Thymus (tissue), 11 donors: ENCODE results near the gene PADI4. TPM values are rescaled to one million over a fixed set of nuclear protein-coding genes. Genes with fewer than 3 reads are reported as not detected.
"Not testable (repeated sequence)": the region's sequence is repeated elsewhere in the genome, so short reads cannot be mapped to it uniquely, and the experiment has no call there.

Source experiments
- DNase-seq, 9 donors: peaks; one replicate each; pipeline ENCODE4 v3.0.0-alpha.2; 2013; ENCODE audit warnings: low spot score in 9 of 9, low read depth in 6 of 9, missing footprints in 1 of 9
- H3K27ac ChIP-seq, 2 donors: one replicate each; pipeline ENCODE4 v1.5.1; 2013; ENCODE audit warnings: control low read depth in 1 of 2, low read depth in 1 of 2, low read length in 1 of 2, mild to moderate bottlenecking in 1 of 2, moderate library complexity in 1 of 2
- H3K27me3 ChIP-seq, 2 donors: one replicate each; pipeline ENCODE4 v1.5.1; 2013; ENCODE audit warnings: low read length in 1 of 2; ENCODE audit not compliant: control insufficient read depth in 2 of 2, insufficient read depth in 1 of 2
- H3K36me3 ChIP-seq, 2 donors: one replicate each; pipeline ENCODE4 v1.5.1; 2013; ENCODE audit warnings: low read length in 1 of 2, mild to moderate bottlenecking in 1 of 2, moderate library complexity in 1 of 2; ENCODE audit not compliant: control insufficient read depth in 2 of 2, insufficient read depth in 2 of 2
- H3K4me1 ChIP-seq, 2 donors: one replicate each; pipeline ENCODE4 v1.5.1; 2013; ENCODE audit warnings: low read length in 2 of 2; ENCODE audit not compliant: control insufficient read depth in 2 of 2, insufficient read depth in 2 of 2
- H3K4me3 ChIP-seq, 2 donors: one replicate each; pipeline ENCODE4 v1.5.1; 2013; ENCODE audit warnings: low read length in 2 of 2, control low read depth in 1 of 2, mild to moderate bottlenecking in 1 of 2
- H3K9me3 ChIP-seq, 2 donors: one replicate each; pipeline ENCODE4 v1.5.1; 2013; ENCODE audit warnings: low read length in 1 of 2, mild to moderate bottlenecking in 1 of 2; ENCODE audit not compliant: control insufficient read depth in 2 of 2, insufficient read depth in 1 of 2
- WGBS: extraction: QIAGEN DNeasy Blood & Tissue Kit; methylation state at CpG from one replicate; pipeline ENCODE4 v1.1.7; 2013; 5-methylcytosine and 5-hydroxymethylcytosine counted together
- polyA plus RNA-seq: library from polyadenylated mRNA; stranded (reverse); fragments of 200-250 nt; gene quantifications from one replicate; pipeline ENCODE4 v1.2.3, GENCODE V29; 2013
- total RNA-seq: library from RNA; stranded (reverse); fragments of 120-200 nt; gene quantifications from one replicate; pipeline ENCODE4 v1.2.4, GENCODE V29; 2013
- donor health status: healthy.

The PADI4 gene
- total and polyA plus RNA-seq, 2 donors: 2.8 to 3.5 TPM

DNA sequence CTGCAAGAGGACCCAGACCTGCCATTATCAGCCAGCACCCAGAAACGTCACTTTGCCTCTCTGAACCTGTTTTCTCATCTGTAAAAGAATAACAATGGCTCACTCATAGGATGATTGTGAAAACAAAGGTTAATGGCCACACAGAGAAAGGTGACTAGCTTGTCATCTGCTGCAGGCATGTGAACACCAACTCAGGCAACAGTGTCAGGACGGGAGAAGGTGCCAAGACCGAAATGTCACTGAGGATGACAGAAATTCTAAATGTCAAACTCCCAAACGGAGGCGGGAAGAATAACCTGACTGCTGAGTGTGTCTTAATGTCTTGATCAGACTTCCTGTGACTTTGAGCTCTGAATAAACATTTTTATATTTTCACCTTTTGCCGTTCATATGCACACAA, 10.3 kb downstream of the PADI4 start:
- H3K27ac ChIP-seq: no peak overlapping the region
- no peak for DNase-seq
- WGBS: 90% methylated on average over 6 of the region's 6 CpGs

GRCh38 chr1:17319561-17320350, 11.8 kb downstream of the PADI4 start:
- DNase-seq: no peak
- no peaks in the 10 kb centered on the region for H3K9me3 ChIP-seq
- 95% methylated on average over 11 of the region's 11 CpGs for WGBS
- H3K36me3 ChIP-seq: no peaks in the 10 kb centered on the region
- no peaks in the 10 kb centered on the region for H3K4me1 ChIP-seq
- no peaks in the 10 kb centered on the region for H3K27me3 ChIP-seq
- H3K4me3 ChIP-seq: no peak overlapping the region
- H3K27ac ChIP-seq: no peak overlapping the region

More for the DNA sequence above, 10.3 kb downstream of the PADI4 start:
- no peaks in the 10 kb centered on the region for H3K4me1 ChIP-seq
- H3K4me3 ChIP-seq: no peak overlapping the region
- no peaks in the 10 kb centered on the region for H3K36me3 ChIP-seq
- H3K9me3 ChIP-seq: no peaks in the 10 kb centered on the region
- no peaks in the 10 kb centered on the region for H3K27me3 ChIP-seq

DNA sequence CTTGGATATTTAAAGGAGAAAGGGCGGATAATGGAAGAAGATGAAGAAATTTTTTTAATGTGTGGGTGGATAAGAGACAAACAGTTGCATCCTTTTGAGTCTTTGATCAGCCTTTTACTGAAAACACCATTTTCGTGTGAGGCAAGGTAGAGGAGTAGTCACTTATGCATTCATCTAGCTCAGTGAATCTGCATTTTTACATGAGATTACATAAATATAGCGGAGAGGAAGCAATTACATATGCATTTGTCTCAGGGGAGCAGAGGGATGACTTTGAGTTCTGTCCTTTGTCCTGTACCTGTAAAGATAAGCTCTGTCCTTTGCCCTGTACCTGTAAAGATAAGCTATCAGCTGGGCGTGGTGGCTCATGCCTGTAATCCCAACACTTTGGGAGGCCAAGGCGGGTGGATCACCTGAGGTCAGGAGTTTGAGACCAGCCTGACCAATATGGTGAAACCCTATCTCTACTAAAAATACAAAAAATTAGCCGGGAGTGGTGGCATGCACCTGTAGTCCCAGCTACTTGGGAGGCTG, 13.9 kb downstream of the PADI4 start:
- H3K27ac ChIP-seq, H3K4me1 ChIP-seq, H3K9me3 ChIP-seq, H3K27me3 ChIP-seq, H3K4me3 ChIP-seq, H3K36me3 ChIP-seq, DNase-seq: not testable (repeated sequence)
- WGBS: 86% methylated on average over 6 of the region's 6 CpGs

- H3K4me1 ChIP-seq: no peaks in the 10 kb centered on the region
- H3K4me3 ChIP-seq: no peak overlapping the region
- H3K36me3 ChIP-seq: no peaks in the 10 kb centered on the region
- WGBS: 76% methylated on average over 5 of the region's 5 CpGs
- H3K27ac ChIP-seq: no peak overlapping the region
- H3K27me3 ChIP-seq: no peaks in the 10 kb centered on the region
- no peak for DNase-seq
- no peaks in the 10 kb centered on the region for H3K9me3 ChIP-seq
Observed at GRCh38 chr1:17328855-17329254, 20.9 kb downstream of the PADI4 start.

- Histone ChIP-seq H3K27me3 (no peaks in the 10 kb centered on the region), H3K27ac (no peak overlapping the region), H3K36me3 (no peaks in the 10 kb centered on the region), H3K9me3 (no peaks in the 10 kb centered on the region), H3K4me3 (no peak overlapping the region), H3K4me1 (no peaks in the 10 kb centered on the region)
- 96% methylated on average over 4 of the region's 4 CpGs for WGBS
- DNase-seq: no peak
Observed at GRCh38 chr1:17329610-17330009, 21.6 kb downstream of the PADI4 start.

DNA sequence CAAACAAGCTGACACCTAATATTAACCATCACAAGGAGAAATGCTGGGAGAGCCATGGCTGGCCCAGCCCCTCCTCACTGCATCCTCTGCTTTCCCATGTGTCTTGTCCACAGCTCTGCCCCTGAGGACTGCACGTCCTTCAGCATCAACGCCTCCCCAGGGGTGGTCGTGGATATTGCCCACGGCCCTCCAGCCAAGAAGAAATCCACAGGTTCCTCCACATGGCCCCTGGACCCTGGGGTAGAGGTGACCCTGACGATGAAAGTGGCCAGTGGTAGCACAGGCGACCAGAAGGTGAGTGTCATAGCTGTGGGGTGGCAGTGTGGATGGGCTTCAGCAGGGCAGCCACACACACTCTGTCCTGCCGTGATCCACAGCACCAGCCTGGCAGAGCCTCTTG, 22.9 kb downstream of the PADI4 start:
- Histone ChIP-seq H3K27ac (no peak overlapping the region), H3K4me1 (no peaks in the 10 kb centered on the region), H3K4me3 (no peak overlapping the region), H3K36me3 (no peaks in the 10 kb centered on the region), H3K27me3 (peaks cover 0 to 2% of the 10 kb centered on the region in 2 donors), H3K9me3 (no peaks in the 10 kb centered on the region)
- no peak for DNase-seq
- 81% methylated on average over 7 of the region's 7 CpGs for WGBS

GRCh38 chr1:17333081-17333480, 25.1 kb downstream of the PADI4 start:
- no peak overlapping the region for H3K4me3 ChIP-seq
- no peak for DNase-seq
- H3K27ac ChIP-seq: no peak overlapping the region
- no peaks in the 10 kb centered on the region for H3K36me3 ChIP-seq
- no peaks in the 10 kb centered on the region for H3K9me3 ChIP-seq
- H3K27me3 ChIP-seq: peaks cover 0 to 3% of the 10 kb centered on the region in 2 donors
- 97% methylated on average over 8 of the region's 8 CpGs for WGBS
- H3K4me1 ChIP-seq: no peaks in the 10 kb centered on the region

GRCh38 chr1:17335821-17336710, 28.1 kb downstream of the PADI4 start:
- Histone ChIP-seq H3K4me1 (no peaks in the 10 kb centered on the region), H3K4me3 (no peak overlapping the region), H3K9me3 (no peaks in the 10 kb centered on the region), H3K27ac (no peak overlapping the region), H3K36me3 (no peaks in the 10 kb centered on the region), H3K27me3 (peaks cover 0 to 3% of the 10 kb centered on the region in 2 donors)
- DNase-seq: peak in 5 of 9 donors; percentile 20 to 61 (median 44)
- WGBS: 40% methylated on average over 20 of the region's 20 CpGs
